BLaER1 (cell line): Measurements from ENCODE around the gene GSG1L.

Experiments
- H3K27ac ChIP-seq: shearing (Covaris generic); formaldehyde crosslinking; 2 replicates; pipeline ENCODE4 v1.8.1; 2022
- H3K27me3 ChIP-seq: shearing (Covaris generic); formaldehyde crosslinking; 2 replicates; pipeline ENCODE4 v1.8.1; 2022
- H3K36me3 ChIP-seq: shearing (Covaris generic); formaldehyde crosslinking; 2 replicates; pipeline ENCODE4 v1.8.1; 2022
- H3K4me1 ChIP-seq: shearing (Covaris generic); formaldehyde crosslinking; 2 replicates; pipeline ENCODE4 v1.8.1; 2022
- H3K4me2 ChIP-seq: shearing (Covaris generic); formaldehyde crosslinking; 2 replicates; pipeline ENCODE4 v1.8.1; 2022
- H3K4me3 ChIP-seq: shearing (Covaris generic); formaldehyde crosslinking; 2 replicates; pipeline ENCODE4 v1.8.1; 2022
- H3K9ac ChIP-seq: shearing (Covaris generic); formaldehyde crosslinking; 2 replicates; pipeline ENCODE4 v1.8.1; 2022
- H3K9me3 ChIP-seq: shearing (Covaris generic); formaldehyde crosslinking; 2 replicates; pipeline ENCODE4 v1.8.1; 2022
- H4K20me1 ChIP-seq: shearing (Covaris generic); formaldehyde crosslinking; 2 replicates; pipeline ENCODE4 v1.8.1; 2022
- Cebpa-rat ChIP-seq: shearing (Covaris generic); IDR thresholded peaks from 2 replicates; pipeline ENCODE4 v1.8.1; 2022

The GSG1L gene

DNA sequence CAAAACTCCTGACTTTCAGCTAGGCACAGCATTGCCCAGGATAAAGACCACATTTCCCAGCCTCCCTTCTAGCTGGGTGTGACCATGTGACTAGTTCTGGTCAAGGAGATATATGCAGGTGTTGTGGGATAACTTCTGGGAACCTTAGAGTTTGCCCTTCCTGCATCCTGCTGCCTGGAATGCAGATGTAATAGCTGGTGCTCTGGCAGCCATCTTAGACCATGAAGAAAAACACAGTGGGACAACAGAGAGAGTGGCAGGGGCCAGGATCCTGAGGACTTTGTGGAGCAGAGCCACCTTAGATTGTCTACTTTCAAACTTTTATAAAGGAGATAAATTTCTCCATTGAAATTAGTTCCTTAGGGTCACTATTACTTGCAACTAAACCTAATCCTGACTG, 101.3 kb downstream of the GSG1L start:
- no peak overlapping the region for H3K4me2 ChIP-seq
- no peaks in the 10 kb centered on the region for H3K36me3 ChIP-seq
- no peaks in the 10 kb centered on the region for H3K4me1 ChIP-seq
- 0 out of 2 replicates have a peak, but pooled peaks cover 9% of the 10 kb centered on the region for H3K9me3 ChIP-seq
- no peaks in the 10 kb centered on the region for H3K27me3 ChIP-seq
- TF ChIP-seq Cebpa-rat, result no peak
- H3K4me3 ChIP-seq, result no peak overlapping the region
- H3K9ac ChIP-seq, result no peak overlapping the region
- no peak overlapping the region for H3K27ac ChIP-seq
- H4K20me1 ChIP-seq, result no peaks in the 10 kb centered on the region

DNA sequence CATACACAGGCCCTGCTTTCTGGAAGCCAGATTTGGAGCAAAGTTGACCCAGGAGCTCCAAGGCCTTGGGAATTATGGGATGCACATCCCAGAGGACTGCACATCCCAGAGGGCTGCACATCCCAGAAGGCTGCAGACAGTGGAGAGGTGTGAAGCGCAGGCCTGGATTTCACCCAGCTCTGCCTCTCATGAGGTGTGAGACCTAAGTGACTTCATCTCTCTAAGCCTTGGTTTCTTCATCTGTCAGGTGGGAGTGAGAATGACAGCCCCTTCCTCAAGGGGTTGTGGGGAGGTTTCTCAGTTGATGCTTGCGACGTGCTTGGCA, 102.3 kb downstream of the GSG1L start:
- H3K9ac ChIP-seq, result no peak overlapping the region
- no peaks in the 10 kb centered on the region for H4K20me1 ChIP-seq
- no peak overlapping the region for H3K4me2 ChIP-seq
- no peaks in the 10 kb centered on the region for H3K27me3 ChIP-seq
- H3K4me1 ChIP-seq, result no peaks in the 10 kb centered on the region
- no peak overlapping the region for H3K27ac ChIP-seq
- no peak overlapping the region for H3K4me3 ChIP-seq
- no peaks in the 10 kb centered on the region for H3K36me3 ChIP-seq
- H3K9me3 ChIP-seq, result peaks cover 18% of the 10 kb centered on the region
- no peak for TF ChIP-seq Cebpa-rat

DNA sequence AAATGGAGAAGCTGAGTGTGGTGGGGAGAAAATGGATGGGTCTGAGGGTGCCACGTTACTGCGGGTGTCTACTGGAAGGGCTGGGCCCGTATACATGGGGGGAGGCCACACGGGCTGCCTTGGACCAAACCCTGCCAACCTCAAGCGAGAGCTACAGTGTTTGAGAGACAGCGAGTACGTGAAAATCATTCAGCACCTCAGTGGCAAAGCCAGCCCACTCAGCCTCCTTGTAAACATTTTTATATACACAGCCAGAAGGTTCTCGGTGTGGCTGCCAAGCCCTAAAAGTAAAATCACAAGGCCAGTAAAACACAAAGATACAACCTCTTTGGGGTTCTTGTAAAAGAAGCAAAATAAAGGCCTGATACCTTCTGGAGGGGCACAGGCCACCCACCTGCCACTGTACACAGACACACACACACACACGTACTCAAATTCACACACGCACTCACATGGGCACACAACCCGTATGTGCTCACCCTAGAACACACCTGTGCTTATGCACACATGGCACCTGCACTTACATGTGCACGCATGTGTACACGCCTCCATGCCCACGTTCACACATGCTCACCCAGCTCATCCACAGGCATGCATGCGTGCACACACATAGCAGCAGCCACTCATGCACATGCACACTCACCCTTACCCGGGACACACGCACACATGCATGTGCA, 102.8 kb downstream of the GSG1L start:
- Histone ChIP-seq H3K9ac (no peak overlapping the region), H3K4me2 (no peak overlapping the region), H3K27ac (no peak overlapping the region), H3K4me3 (no peak overlapping the region), H3K4me1 (no peaks in the 10 kb centered on the region), H3K36me3 (no peaks in the 10 kb centered on the region), H4K20me1 (no peaks in the 10 kb centered on the region), H3K9me3 (peaks cover 23% of the 10 kb centered on the region), H3K27me3 (no peaks in the 10 kb centered on the region)
- TF ChIP-seq Cebpa-rat, result no peak

DNA sequence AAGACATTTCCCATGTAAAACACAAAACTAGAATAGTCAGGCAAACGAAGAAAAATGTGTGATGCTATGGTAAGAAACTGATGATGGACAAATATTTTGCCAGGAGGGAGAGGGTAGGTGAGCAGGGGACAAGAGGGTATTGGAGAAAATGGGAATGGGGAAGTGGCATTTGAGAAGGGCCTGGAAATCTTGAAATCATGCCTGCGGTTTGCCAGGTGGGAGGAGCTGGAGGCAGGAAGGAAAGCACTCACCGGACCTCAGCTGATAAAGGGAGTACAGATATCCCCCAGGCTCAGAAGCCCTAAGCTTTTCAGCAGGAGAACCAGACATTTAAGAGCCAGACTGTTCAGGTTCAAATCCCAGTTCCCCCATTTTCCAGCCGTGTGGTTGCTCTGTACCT, 103.6 kb downstream of the GSG1L start:
- Histone ChIP-seq H3K36me3 (no peaks in the 10 kb centered on the region), H3K27ac (no peak overlapping the region), H3K27me3 (no peaks in the 10 kb centered on the region), H3K9me3 (peaks cover 32% of the 10 kb centered on the region), H3K4me2 (no peak overlapping the region), H3K4me1 (no peaks in the 10 kb centered on the region), H4K20me1 (no peaks in the 10 kb centered on the region), H3K9ac (no peak overlapping the region), H3K4me3 (no peak overlapping the region)
- TF ChIP-seq Cebpa-rat, result no peak

DNA sequence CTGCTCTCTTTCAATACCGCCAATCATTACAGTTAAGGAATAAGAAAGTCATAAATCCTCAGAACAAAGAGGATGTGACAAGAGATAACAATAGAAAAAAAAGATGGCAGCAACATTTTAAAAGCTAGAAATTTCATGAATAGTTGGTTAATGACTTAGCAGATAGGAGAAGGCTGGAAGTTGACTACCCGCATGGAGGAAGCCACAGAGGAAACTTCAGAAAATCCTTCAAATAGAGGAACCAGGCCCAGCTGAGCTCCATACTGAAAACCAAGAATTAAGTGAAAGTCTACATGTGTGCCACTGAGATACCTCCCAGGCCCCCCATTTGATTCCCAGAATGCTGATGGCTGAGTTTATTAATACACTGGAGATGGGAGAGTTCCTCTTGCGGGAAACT, 109.3 kb downstream of the GSG1L start:
- no peaks in the 10 kb centered on the region for H4K20me1 ChIP-seq
- H3K27ac ChIP-seq, result no peak overlapping the region
- H3K27me3 ChIP-seq, result no peaks in the 10 kb centered on the region
- no peaks in the 10 kb centered on the region for H3K36me3 ChIP-seq
- no peak overlapping the region for H3K9ac ChIP-seq
- no peak overlapping the region for H3K4me2 ChIP-seq
- no peaks in the 10 kb centered on the region for H3K4me1 ChIP-seq
- no peak overlapping the region for H3K4me3 ChIP-seq
- no peak for TF ChIP-seq Cebpa-rat
- peaks cover 40% of the 10 kb centered on the region for H3K9me3 ChIP-seq

DNA sequence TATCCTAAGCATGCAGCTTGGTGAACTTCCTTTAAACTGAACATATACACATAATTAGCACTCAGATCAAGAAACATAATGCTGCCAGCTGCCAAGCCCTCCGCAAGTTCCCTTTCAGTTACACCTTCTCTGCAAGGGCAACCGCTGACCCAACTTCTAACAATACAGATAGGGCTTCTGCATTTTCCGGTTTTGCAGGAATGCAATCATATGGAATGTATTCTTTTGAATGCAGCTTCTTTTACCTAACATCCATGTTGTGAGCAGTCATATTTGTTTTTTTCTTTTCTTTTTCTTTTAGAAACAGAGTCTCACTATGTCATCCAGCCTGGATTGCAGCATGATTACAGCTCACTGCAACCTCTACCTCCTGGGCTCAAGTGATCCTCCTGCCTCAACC, 110.7 kb downstream of the GSG1L start:
- Histone ChIP-seq H3K9ac (no peak overlapping the region), H3K27me3 (no peaks in the 10 kb centered on the region), H3K4me1 (no peaks in the 10 kb centered on the region), H3K27ac (no peak overlapping the region), H3K36me3 (no peaks in the 10 kb centered on the region), H3K4me2 (no peak overlapping the region), H3K4me3 (no peak overlapping the region), H3K9me3 (peaks cover 37% of the 10 kb centered on the region), H4K20me1 (no peaks in the 10 kb centered on the region)
- TF ChIP-seq Cebpa-rat, result no peak

DNA sequence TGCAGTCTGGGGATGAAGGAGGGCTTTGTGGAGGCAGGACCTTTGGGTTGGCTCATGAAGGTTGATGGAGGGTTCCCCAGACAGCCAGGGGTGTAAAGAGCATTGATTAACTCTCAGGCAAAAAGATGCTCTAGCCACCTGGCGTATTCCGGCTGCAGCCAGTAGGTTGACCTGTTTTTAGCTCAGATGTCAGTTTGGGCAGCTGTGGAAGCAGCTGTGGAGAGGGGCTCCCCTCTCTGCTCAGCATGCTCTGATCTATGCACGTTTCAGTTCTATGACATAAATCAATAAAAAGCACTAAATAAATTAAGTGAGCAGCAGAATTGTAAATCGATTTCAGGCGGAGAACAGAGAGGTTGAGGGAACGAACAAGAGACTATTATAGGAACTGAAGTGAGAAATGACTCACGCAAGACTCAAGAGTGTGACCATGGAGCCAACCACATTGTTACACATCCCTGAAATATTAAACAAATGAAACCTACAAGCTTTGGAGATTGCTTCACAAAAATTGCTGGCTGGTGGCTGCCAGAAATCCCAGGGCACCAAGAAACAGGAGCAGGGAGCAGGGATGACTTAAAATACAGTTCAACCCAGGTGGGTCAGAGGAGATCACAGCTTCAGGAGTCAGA, 111.9 kb downstream of the GSG1L start:
- Histone ChIP-seq H3K27ac (no peak overlapping the region), H3K4me1 (no peaks in the 10 kb centered on the region), H3K27me3 (no peaks in the 10 kb centered on the region), H4K20me1 (no peaks in the 10 kb centered on the region), H3K4me2 (no peak overlapping the region), H3K36me3 (no peaks in the 10 kb centered on the region), H3K9ac (no peak overlapping the region), H3K9me3 (peaks cover 26% of the 10 kb centered on the region), H3K4me3 (no peak overlapping the region)
- no peak for TF ChIP-seq Cebpa-rat

DNA sequence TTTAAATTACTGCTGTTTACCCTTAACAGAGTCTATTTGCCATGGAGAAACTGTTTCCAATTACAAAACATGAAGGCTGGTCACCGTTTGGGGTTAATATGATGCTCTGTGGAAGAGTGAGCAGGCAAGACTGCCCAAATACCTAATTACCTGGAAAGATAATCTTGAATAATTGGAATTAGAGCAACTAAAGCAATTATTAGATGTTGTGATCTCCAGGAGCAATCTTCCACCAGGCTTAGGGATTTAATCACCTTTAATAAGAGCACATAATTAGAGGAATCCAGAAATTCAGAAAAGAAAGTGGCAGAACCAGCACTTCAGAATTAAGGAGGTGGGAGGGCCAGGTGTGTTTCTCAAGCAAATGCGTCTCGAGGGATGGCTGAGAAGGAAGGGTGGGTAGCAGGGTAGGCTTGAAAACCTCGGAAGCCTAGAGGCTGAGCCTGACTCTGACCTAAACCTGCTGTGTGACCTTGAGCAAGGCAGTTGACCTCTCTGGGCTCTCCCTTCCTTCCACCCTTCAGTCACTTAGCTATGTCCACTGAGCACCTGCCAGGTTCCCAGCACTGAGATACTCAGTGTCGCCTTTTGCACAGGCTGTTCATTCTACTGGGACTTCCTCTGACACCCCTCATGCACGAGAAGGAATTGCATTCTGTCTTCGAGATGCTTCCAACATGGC, 113.2 kb downstream of the GSG1L start:
- Histone ChIP-seq H4K20me1 (no peaks in the 10 kb centered on the region), H3K4me2 (no peak overlapping the region), H3K4me3 (no peak overlapping the region), H3K36me3 (no peaks in the 10 kb centered on the region), H3K9me3 (peaks cover 13% of the 10 kb centered on the region), H3K4me1 (no peaks in the 10 kb centered on the region), H3K27me3 (no peaks in the 10 kb centered on the region), H3K9ac (no peak overlapping the region), H3K27ac (no peak overlapping the region)
- no peak for TF ChIP-seq Cebpa-rat

DNA sequence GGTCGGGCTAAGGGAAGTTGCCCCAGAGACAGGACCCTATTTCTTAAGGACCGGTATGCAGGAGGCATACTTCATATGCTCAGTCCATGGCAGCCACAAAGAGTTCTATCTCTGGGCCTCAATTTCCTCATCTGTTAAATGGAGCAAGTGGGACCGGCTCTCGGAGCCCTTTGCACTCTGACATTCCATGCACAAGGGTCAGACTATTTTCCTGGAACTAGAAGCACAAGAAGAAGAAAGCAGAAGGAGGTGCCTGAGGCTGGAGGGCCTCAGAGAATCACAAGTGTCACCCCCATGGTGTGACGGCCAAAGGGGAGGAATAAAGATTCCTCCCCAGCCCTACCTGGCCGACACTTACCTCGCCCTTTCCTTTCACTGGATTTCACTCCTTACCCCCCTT, 115.8 kb downstream of the GSG1L start:
- Histone ChIP-seq H3K27ac (no peak overlapping the region), H4K20me1 (no peaks in the 10 kb centered on the region), H3K4me2 (no peak overlapping the region), H3K36me3 (no peaks in the 10 kb centered on the region), H3K4me3 (no peak overlapping the region), H3K9ac (no peak overlapping the region), H3K27me3 (no peaks in the 10 kb centered on the region), H3K9me3 (no peaks in the 10 kb centered on the region), H3K4me1 (no peaks in the 10 kb centered on the region)
- TF ChIP-seq Cebpa-rat, result no peak

DNA sequence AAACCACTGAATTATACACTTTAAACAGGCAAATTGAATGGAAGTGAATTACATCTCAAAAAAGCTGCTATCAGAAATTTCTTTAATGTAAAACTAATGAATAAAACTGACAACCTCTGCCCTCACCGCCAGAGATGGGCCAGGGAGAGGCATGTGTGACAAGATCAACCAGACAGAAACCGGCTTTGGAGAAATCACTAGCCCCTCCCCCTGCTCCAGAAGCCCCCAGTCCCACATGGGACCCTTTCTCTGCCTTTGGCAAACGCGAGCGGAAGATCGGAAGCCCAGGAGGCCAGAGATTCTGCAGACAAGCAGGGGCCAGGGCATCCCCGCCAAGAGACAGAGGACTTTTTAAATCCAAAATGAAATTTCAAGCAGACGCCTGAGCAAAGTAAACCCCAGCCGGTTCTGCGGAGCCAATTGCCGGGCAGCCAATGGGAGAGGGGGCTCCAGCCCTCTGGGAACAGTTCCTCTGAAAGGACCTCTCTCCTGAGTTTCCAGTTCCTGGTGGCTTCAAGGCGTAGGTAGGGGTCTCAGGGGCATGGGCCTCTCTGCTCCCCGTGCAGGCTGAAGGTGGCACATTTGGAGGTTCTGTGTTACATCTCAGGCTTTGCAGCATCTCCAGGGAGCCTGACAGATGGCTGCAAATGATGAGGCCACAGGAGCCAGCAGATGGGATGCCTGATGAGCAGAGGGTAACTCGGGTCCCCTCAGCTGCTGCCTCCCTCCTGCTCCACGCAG, 118.1 kb downstream of the GSG1L start:
- Histone ChIP-seq H3K36me3 (no peaks in the 10 kb centered on the region), H3K27ac (no peak overlapping the region), H3K27me3 (no peaks in the 10 kb centered on the region), H3K4me1 (no peaks in the 10 kb centered on the region), H4K20me1 (no peaks in the 10 kb centered on the region), H3K9ac (no peak overlapping the region), H3K4me2 (no peak overlapping the region), H3K9me3 (no peaks in the 10 kb centered on the region), H3K4me3 (no peak overlapping the region)
- no peak for TF ChIP-seq Cebpa-rat
